Measurements from ENCODE around the gene PSMB11.
A peak's percentile ranks its signal among the peaks of the same experiment; 100 is the strongest.

Gene PSMB11

GRCh38 chr14:23052671-23053070 is 10.7 kb downstream of the PSMB11 start:
- H3K9me3 ChIP-seq (ENCODE audit: control insufficient read depth, insufficient read depth, low read length) = no peaks in the 10 kb centered on the region
- no peak overlapping the region for H3K4me3 ChIP-seq (ENCODE audit: low read length)
- H3K27ac ChIP-seq (ENCODE audit: low read depth, low read length) = no peak overlapping the region
- no peak overlapping the region for H3K4me2 ChIP-seq (ENCODE audit: low read length)
- H4K20me1 ChIP-seq (ENCODE audit: control insufficient read depth, insufficient read depth, low read depth, low read length) = no peaks in the 10 kb centered on the region
- H3K79me2 ChIP-seq (ENCODE audit: control insufficient read depth, low read length) = no peaks in the 10 kb centered on the region
- H3K4me1 ChIP-seq (ENCODE audit: control insufficient read depth, low read length) = peaks cover 16% of the 10 kb centered on the region
- TF ChIP-seq CTCF (IDR thresholded peaks at IDR 0.05; ENCODE audit: low read depth, low read length, poor library complexity, severe bottlenecking) = no peak
- no peak for TF ChIP-seq EZH2phosphoT487 (IDR thresholded peaks at IDR 0.05; ENCODE audit: borderline replicate concordance, low read length)
- peaks cover 6% of the 10 kb centered on the region; the same call in 1 of the 2 replicates for H3K27me3 ChIP-seq (ENCODE audit: control insufficient read depth, low read length)
- H3K9me2 ChIP-seq (replicated peaks; ENCODE audit: control insufficient read depth, low read length) = no peaks in the 10 kb centered on the region
- no peaks in the 10 kb centered on the region for H3F3A ChIP-seq (ENCODE audit: control insufficient read depth, insufficient read depth)
- H3K36me3 ChIP-seq (ENCODE audit: control insufficient read depth, low read length) = no peaks in the 10 kb centered on the region

DNA sequence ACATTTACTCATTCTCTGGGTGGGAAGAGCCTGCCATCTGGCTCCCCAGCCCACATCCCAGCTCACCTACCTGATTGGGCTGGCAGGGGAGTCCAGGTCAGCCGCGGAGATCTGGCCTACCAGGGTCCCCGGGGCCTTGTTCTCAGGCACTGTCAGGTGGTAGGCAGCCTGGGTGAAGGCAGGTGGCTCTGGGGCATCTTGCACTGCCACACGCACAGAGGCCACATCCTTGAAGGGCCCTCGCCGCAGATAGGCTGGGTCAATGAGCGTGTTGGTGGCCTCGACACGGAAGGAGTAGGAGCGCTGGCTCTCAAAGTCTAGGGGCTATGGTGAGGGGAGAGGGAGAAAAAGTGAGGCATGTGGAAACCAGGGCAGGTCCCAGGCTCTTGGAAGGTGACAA is 11.4 kb downstream of the PSMB11 start:
- Histone ChIP-seq H3K27me3 (ENCODE audit: control insufficient read depth, low read length) (peaks cover 6% of the 10 kb centered on the region; the same call in 1 of the 2 replicates), H3K36me3 (ENCODE audit: control insufficient read depth, low read length) (no peaks in the 10 kb centered on the region; the same call in 1 of the 2 replicates), H3K4me1 (ENCODE audit: control insufficient read depth, low read length) (peaks cover 18% of the 10 kb centered on the region), H4K20me1 (ENCODE audit: control insufficient read depth, insufficient read depth, low read depth, low read length) (no peaks in the 10 kb centered on the region), H3K9me3 (ENCODE audit: control insufficient read depth, insufficient read depth, low read length) (no peaks in the 10 kb centered on the region), H3K27ac (ENCODE audit: low read depth, low read length) (no peak overlapping the region), H3K4me2 (ENCODE audit: low read length) (no peak overlapping the region), H3K9me2 (replicated peaks; ENCODE audit: control insufficient read depth, low read length) (no peaks in the 10 kb centered on the region), H3F3A (ENCODE audit: control insufficient read depth, insufficient read depth) (peaks cover 3% of the 10 kb centered on the region), H3K4me3 (ENCODE audit: low read length) (no peak overlapping the region), H3K79me2 (ENCODE audit: control insufficient read depth, low read length) (no peaks in the 10 kb centered on the region)
- no peak for TF ChIP-seq EZH2phosphoT487 (IDR thresholded peaks at IDR 0.05; ENCODE audit: borderline replicate concordance, low read length)
- TF ChIP-seq CTCF (IDR thresholded peaks at IDR 0.05; ENCODE audit: low read depth, low read length, poor library complexity, severe bottlenecking) = no peak

DNA sequence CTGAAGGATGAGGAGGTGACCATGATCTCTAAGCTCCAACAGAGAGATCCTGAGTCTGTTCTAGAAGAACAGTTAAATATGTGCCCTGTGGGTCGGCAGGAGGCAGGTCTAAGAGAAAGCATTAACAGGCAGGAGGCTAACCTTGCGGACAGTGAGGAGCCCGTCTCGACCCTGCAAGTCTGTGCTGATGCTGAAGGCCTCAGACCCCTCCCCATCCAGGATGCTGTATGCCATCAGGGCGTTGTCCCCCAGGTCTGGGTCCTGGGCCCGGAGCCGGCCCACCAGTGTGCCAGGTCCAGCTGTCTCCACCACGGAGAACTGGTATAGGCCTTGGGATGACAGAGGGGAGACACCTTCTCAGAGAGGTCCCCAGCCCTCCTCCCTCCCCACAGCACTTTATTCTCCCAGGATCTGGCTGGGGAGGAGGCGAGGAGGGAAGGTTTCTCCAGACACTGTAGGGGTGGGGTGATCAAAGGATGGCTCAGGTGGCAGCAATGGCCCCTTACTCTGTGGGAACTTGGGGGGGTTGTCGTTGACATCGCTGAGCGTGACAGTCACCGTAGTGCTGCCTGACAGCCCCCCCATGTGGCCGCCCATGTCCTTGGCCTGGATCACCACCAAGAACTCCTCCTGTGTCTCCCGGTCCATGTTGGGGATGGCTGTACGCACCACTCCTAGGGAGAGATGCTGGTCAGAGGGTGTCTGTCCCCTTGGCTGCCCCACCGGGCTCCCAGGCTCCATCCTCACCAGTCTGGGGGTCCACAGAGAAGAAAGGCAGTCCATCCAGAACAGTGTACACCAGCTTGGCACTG is 12.2 kb downstream of the PSMB11 start:
- TF ChIP-seq CTCF (IDR thresholded peaks at IDR 0.05; ENCODE audit: low read depth, low read length, poor library complexity, severe bottlenecking) = peak; percentile 70
- TF ChIP-seq EZH2phosphoT487 (IDR thresholded peaks at IDR 0.05; ENCODE audit: borderline replicate concordance, low read length) = no peak

More for the DNA sequence above, 12.2 kb downstream of the PSMB11 start:
- H3K27me3 ChIP-seq (ENCODE audit: control insufficient read depth, low read length) = peaks cover 6% of the 10 kb centered on the region; the same call in 1 of the 2 replicates
- H3K27ac ChIP-seq (ENCODE audit: low read depth, low read length) = no peak overlapping the region
- H3K36me3 ChIP-seq (ENCODE audit: control insufficient read depth, low read length) = peaks cover 7% of the 10 kb centered on the region
- H4K20me1 ChIP-seq (ENCODE audit: control insufficient read depth, insufficient read depth, low read depth, low read length) = no peaks in the 10 kb centered on the region
- H3K4me2 ChIP-seq (ENCODE audit: low read length) = no peak overlapping the region
- H3F3A ChIP-seq (ENCODE audit: control insufficient read depth, insufficient read depth) = peaks cover 11% of the 10 kb centered on the region
- no peak overlapping the region for H3K4me3 ChIP-seq (ENCODE audit: low read length)
- H3K4me1 ChIP-seq (ENCODE audit: control insufficient read depth, low read length) = peaks cover 19% of the 10 kb centered on the region
- no peaks in the 10 kb centered on the region for H3K79me2 ChIP-seq (ENCODE audit: control insufficient read depth, low read length)
- H3K9me3 ChIP-seq (ENCODE audit: control insufficient read depth, insufficient read depth, low read length) = no peaks in the 10 kb centered on the region
- no peaks in the 10 kb centered on the region for H3K9me2 ChIP-seq (replicated peaks; ENCODE audit: control insufficient read depth, low read length)
